Measurements from ENCODE around the gene CEP112. TPM values are rescaled to one million over a fixed set of nuclear protein-coding genes. Genes with fewer than 3 reads are reported as not detected.

Gene CEP112
- total and polyA plus RNA-seq, 2 of the 8 experiments (the other 6 are each of a cell fraction or from before 2014, with no cell fraction given), result 0.62 to 3.1 TPM

GRCh38 chr17:65985571-65985970 is 206.4 kb downstream of the CEP112 start:
- H3K79me1 ChIP-seq (ENCODE audit: low read depth, low read length), result no peaks in the 10 kb centered on the region
- no peak overlapping the region for H3K9ac ChIP-seq (replicated peaks in 1 of 4; ENCODE audit: extremely low read depth in 1 of 4, low read depth in 3 of 4, low read length in 3 of 4)
- H3K4me3 ChIP-seq (ENCODE audit: extremely low read depth in 1 of 4, insufficient read depth in 2 of 4, low read depth in 3 of 4, low read length in 4 of 4), result no peak overlapping the region
- no peak overlapping the region for H3K56ac ChIP-seq (replicated peaks; ENCODE audit: insufficient read length, low read depth, low read length)
- no peaks in the 10 kb centered on the region for H3K36me3 ChIP-seq (ENCODE audit: control insufficient read depth in 2 of 4, insufficient read depth in 4 of 4, low read length in 3 of 4)
- H2BK20ac ChIP-seq (ENCODE audit: low read length), result no peak overlapping the region
- WGBS, 2 experiments (ENCODE audit: extremely low coverage in 1 of 2, insufficient coverage in 1 of 2, insufficient read length in 1 of 2, insufficient replicate concordance in 2 of 2, low coverage in 1 of 2, low lambda C conversion rate in 2 of 2, missing lambda C conversion rate in 1 of 2), result 88% methylated on average over 3 of the region's 3 CpGs; no CpG with 5 or more reads in 1 of the 2 experiments
- ChIA-PET CTCF (ENCODE audit: partially characterized antibody) (interaction anchor here (0.9 to 4.0 kb wide), 4 partner anchors 530 to 755 kb away, joined by 4 to 26 read pairs (median 6); no protein-coding TSS in a partner anchor), POLR2A (ENCODE audit: partially characterized antibody) (no interaction called here)
- no peaks in the 10 kb centered on the region for H3K23me2 ChIP-seq (ENCODE audit: low read depth, low read length)
- no peak overlapping the region for H4K91ac ChIP-seq (replicated peaks; ENCODE audit: insufficient read length, low read length)
- H3K4me2 ChIP-seq (ENCODE audit: insufficient read depth in 1 of 2, low read depth in 2 of 2, low read length in 2 of 2), result no peak overlapping the region
- no peaks in the 10 kb centered on the region for H3K79me2 ChIP-seq (ENCODE audit: control insufficient read depth in 1 of 2, insufficient read depth in 2 of 2, low read length in 2 of 2)
- FAIRE-seq, result no peak
- H4K8ac ChIP-seq (ENCODE audit: extremely low read depth, insufficient read depth, low read length), result no peak overlapping the region
- no peak overlapping the region for H2BK12ac ChIP-seq (ENCODE audit: low read depth, low read length)
- H2AK5ac ChIP-seq (ENCODE audit: low read depth, low read length), result no peak overlapping the region
- H3K4me1 ChIP-seq (replicated peaks in 1 of 4; ENCODE audit: control insufficient read depth in 3 of 4, insufficient read depth in 4 of 4, low read length in 3 of 4), result peaks cover 0 to 5% (median 0%) of the 10 kb centered on the region in 4 experiments; a peak in 1 of 7 replicates
- no peak overlapping the region for H3K27ac ChIP-seq (ENCODE audit: low read depth, low read length)
- H3K27me3 ChIP-seq (replicated peaks in 1 of 4; ENCODE audit: control insufficient read depth in 3 of 4, extremely low read depth in 1 of 4, insufficient read depth in 3 of 4, low read length in 3 of 4), result no peaks in the 10 kb centered on the region
- DNase-seq (ENCODE audit: low read depth in 1 of 2, low spot score in 2 of 2), result no peak
- H2BK120ac ChIP-seq (replicated peaks; ENCODE audit: low read depth, low read length), result no peak overlapping the region
- no peak overlapping the region for H4K5ac ChIP-seq (ENCODE audit: insufficient read length, low read depth, low read length)
- no peaks in the 10 kb centered on the region for H4K20me1 ChIP-seq (replicated peaks in 1 of 2; ENCODE audit: control insufficient read depth in 1 of 2, insufficient read depth in 2 of 2, low read length in 2 of 2)
- no peak overlapping the region for H3K4ac ChIP-seq (replicated peaks; ENCODE audit: insufficient read length, low read depth, low read length)
- no peak overlapping the region for H2BK15ac ChIP-seq (ENCODE audit: low read length)
- H3K9me3 ChIP-seq (ENCODE audit: insufficient read depth in 2 of 2, low read depth in 1 of 2, low read length in 1 of 2), result no peaks in the 10 kb centered on the region; a peak in 1 of 4 replicates
- no peak overlapping the region for H2BK5ac ChIP-seq (ENCODE audit: low read depth, low read length)
- no peak overlapping the region for H3K23ac ChIP-seq (ENCODE audit: insufficient read length)
- H2AFZ ChIP-seq (ENCODE audit: low read length), result no peak overlapping the region
- no peak overlapping the region for H3K18ac ChIP-seq (ENCODE audit: extremely low read depth, low read length)
- no peak overlapping the region for H3K14ac ChIP-seq (ENCODE audit: insufficient read length)
- TF ChIP-seq SRF (IDR thresholded peaks at IDR 0.05; ENCODE audit: low read depth, low read length) (no peak), POU5F1 (IDR thresholded peaks at IDR 0.05; ENCODE audit: low read depth, low read length) (no peak), RNF2 (IDR thresholded peaks at IDR 0.05; ENCODE audit: borderline replicate concordance, low read depth, low read length, missing control alignments, poor library complexity, severe bottlenecking) (no peak), TAF1 (IDR thresholded peaks at IDR 0.05; ENCODE audit: low read depth, low read length) (no peak), GABPA (IDR thresholded peaks at IDR 0.05; ENCODE audit: borderline replicate concordance, insufficient read depth, low read length) (no peak), PHF8 (conservative IDR thresholded peaks at IDR 0.05; ENCODE audit: low read depth, low read length) (no peak)

Data from H1 (cell line).